Measurements from ENCODE around the gene ANKRD39.

Gene ANKRD39

DNA sequence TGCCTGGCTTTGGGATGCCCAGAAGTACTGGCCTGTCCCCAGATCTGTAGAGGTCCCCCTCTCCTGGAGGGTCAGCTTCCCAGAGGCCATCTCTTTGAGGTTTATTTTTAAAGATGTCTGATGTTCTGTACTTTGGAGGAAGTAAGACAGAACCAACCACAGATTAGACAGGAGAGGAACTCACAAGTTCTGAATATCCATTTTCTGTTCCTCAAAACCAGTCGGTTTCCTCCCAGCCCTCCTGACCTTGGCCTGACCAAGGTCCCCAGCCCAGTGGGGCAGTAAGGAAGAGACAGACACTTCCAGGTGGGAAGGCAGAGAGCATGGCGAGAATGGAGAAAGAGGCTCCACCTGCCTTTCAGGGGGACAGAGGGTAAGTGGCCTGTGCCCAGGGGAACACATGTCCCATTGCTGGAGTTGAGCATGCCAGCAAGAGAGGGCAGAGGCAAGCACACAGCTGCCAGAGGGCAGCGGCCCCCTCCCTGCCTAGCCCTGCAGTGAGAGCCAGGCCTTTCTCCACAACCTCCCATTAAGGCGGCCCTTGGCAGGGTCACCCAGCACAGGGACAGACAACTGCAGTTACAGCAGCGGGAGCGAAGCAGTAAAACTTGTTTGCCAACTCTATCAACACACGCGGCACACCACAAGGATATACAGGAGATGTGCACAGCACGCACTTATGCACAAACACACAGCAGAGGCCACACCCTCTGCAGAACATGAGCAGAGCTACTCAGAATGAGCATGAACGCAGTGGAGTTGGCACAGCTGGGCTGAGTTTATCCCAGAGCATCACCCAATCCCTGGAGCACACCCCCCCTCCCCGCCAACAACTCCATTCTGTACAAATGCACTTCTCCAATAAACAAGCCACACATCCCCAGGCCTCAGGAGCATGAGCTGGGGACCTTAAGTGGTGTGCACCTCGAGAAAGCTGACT is 30.5 kb upstream of the ANKRD39 start:
- Histone ChIP-seq H3K27me3 (ENCODE audit: control insufficient read depth in 1 of 2, insufficient read depth in 2 of 2, low read length in 2 of 2) (no peaks in the 10 kb centered on the region), H3K9ac (ENCODE audit: low read depth in 1 of 2, low read length in 2 of 2) (no peak overlapping the region), H3K27ac (ENCODE audit: low read depth, low read length) (no peak overlapping the region), H3K9me3 (ENCODE audit: control insufficient read depth in 1 of 2, low read length in 2 of 2) (no peaks in the 10 kb centered on the region), H3K4me1 (ENCODE audit: control insufficient read depth in 1 of 2, insufficient read depth in 2 of 2, low read length in 2 of 2) (peaks cover 31 to 39% of the 10 kb centered on the region in 2 donors), H3K4me3 (ENCODE audit: low read depth in 1 of 2, low read length in 2 of 2) (no peak overlapping the region), H3K36me3 (ENCODE audit: control insufficient read depth in 1 of 2, insufficient read depth in 2 of 2, low read length in 2 of 2) (no peaks in the 10 kb centered on the region)

DNA sequence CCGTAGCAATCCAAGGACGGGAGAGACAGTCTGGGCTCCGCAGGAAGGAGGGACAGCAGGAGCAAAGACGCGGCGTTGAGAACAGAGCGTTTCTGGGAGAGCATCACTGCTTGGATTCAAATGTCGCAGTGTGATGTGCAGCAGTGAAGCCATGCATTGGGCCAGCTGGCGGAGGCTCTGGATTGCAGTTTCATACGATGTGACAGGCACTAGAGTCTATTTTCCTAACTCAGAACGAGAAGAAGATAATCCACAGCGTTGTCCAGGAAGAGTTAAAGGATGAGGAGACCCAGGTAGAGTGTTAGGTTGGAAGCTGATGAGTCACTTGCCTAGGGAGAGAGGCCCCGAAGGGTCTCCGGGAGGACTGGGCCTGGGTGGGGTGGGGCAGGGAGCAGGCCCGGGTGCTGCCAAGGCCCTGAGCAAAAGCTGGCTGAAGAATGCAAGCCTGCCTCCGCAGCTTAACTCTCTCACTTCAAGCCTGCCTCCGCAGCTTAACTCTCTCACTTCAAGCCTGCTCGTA is 29.7 kb upstream of the ANKRD39 start:
- no peaks in the 10 kb centered on the region for H3K36me3 ChIP-seq (ENCODE audit: control insufficient read depth in 1 of 2, insufficient read depth in 2 of 2, low read length in 2 of 2)
- peaks cover 31 to 39% of the 10 kb centered on the region in 2 donors for H3K4me1 ChIP-seq (ENCODE audit: control insufficient read depth in 1 of 2, insufficient read depth in 2 of 2, low read length in 2 of 2)
- no peak overlapping the region for H3K27ac ChIP-seq (ENCODE audit: low read depth, low read length)
- no peak overlapping the region for H3K4me3 ChIP-seq (ENCODE audit: low read depth in 1 of 2, low read length in 2 of 2)
- no peaks in the 10 kb centered on the region for H3K27me3 ChIP-seq (ENCODE audit: control insufficient read depth in 1 of 2, insufficient read depth in 2 of 2, low read length in 2 of 2)
- no peak overlapping the region for H3K9ac ChIP-seq (ENCODE audit: low read depth in 1 of 2, low read length in 2 of 2)
- no peaks in the 10 kb centered on the region for H3K9me3 ChIP-seq (ENCODE audit: control insufficient read depth in 1 of 2, low read length in 2 of 2)

DNA sequence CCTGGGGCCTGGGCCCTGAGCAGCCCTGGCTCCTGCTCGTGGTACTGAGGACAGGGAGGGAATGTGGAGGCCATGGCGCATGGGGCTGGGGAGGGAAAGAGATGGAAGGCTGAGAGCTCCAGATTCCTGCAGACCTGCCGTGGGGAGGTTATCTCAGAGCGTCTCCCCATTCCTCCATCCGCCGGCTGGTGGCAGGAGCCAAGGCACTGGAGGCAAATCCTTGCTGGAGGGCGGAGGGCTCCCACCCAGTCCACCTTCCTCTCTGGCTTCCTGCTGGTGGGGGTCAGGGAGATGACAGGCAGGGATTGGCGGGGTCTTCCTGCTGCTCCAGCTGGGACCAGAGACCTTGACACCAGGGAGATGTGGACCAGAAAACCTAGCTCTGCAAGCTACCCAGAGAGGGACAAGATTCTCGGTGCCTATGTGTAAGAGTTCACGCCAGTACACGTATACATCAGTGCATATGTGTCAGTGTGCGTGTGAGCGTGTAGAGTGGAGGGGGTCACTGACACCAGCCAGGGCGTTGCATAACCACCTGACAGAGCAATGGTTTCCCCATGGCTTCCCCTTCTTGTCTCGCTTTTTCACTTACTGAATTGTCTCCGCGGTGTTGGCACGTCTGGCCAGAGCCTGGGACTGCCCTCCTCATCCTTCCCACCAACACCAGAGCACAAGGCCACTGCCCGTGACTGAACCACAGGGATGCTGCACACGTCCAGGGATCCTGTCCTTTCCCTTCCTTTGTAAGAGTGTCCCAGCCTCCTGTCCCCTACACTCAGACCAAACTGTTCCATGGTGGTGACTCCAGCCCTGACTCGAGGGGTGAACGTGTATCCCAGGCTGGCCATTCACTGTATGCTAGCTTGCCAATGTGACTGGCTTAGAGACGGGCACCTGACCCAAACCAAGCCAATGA is 27.9 kb upstream of the ANKRD39 start:
- H3K27me3 ChIP-seq (ENCODE audit: control insufficient read depth in 1 of 2, insufficient read depth in 2 of 2, low read length in 2 of 2): no peaks in the 10 kb centered on the region
- peaks cover 19 to 29% of the 10 kb centered on the region in 2 donors for H3K4me1 ChIP-seq (ENCODE audit: control insufficient read depth in 1 of 2, insufficient read depth in 2 of 2, low read length in 2 of 2)
- H3K36me3 ChIP-seq (ENCODE audit: control insufficient read depth in 1 of 2, insufficient read depth in 2 of 2, low read length in 2 of 2): no peaks in the 10 kb centered on the region
- H3K27ac ChIP-seq (ENCODE audit: low read depth, low read length): no peak overlapping the region
- no peak overlapping the region for H3K9ac ChIP-seq (ENCODE audit: low read depth in 1 of 2, low read length in 2 of 2)
- H3K9me3 ChIP-seq (ENCODE audit: control insufficient read depth in 1 of 2, low read length in 2 of 2): no peaks in the 10 kb centered on the region
- no peak overlapping the region for H3K4me3 ChIP-seq (ENCODE audit: low read depth in 1 of 2, low read length in 2 of 2)

DNA sequence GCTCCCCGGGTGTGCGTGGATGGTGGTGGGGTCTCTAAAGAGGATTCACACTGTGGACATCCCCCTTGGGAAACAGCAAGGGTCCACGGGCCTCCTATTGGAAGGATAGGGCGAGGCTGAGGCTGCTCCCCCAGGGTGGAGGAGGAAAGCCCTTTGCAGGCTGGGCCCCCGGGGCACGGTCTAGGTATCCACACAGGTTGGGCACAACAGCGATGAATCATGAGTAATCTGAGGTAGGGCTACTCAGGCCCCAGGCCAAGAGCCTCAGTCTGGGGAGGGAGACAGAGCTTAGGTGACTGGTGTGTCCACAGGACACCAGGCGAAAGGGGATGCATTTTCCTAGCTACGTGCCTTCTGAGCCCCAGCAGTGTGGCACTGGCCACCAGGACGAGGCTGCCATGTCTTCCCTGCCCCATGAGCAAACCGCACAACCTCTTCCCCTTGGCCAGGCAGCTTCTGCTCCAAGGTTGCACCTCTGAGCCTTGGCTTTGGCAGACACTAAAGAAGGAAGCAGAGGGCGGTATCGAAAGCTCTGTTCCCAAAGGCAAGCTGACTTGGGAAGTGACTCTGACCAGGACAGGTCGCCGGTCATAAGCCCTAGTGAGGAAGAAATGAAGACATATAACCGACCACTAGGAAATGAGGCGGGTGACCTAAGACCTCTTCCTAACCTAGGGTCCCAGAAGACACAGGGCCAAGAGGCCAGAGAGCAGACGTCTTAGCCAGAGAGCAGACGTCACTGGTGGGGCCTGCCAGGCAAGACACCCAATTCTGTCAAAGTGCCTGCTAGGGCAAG is 26.7 kb upstream of the ANKRD39 start:
- peaks cover 17 to 27% of the 10 kb centered on the region in 2 donors for H3K4me1 ChIP-seq (ENCODE audit: control insufficient read depth in 1 of 2, insufficient read depth in 2 of 2, low read length in 2 of 2)
- H3K9ac ChIP-seq (ENCODE audit: low read depth in 1 of 2, low read length in 2 of 2): no peak overlapping the region
- H3K9me3 ChIP-seq (ENCODE audit: control insufficient read depth in 1 of 2, low read length in 2 of 2): no peaks in the 10 kb centered on the region
- H3K4me3 ChIP-seq (ENCODE audit: low read depth in 1 of 2, low read length in 2 of 2): no peak overlapping the region
- no peaks in the 10 kb centered on the region for H3K36me3 ChIP-seq (ENCODE audit: control insufficient read depth in 1 of 2, insufficient read depth in 2 of 2, low read length in 2 of 2)
- H3K27ac ChIP-seq (ENCODE audit: low read depth, low read length): no peak overlapping the region
- H3K27me3 ChIP-seq (ENCODE audit: control insufficient read depth in 1 of 2, insufficient read depth in 2 of 2, low read length in 2 of 2): no peaks in the 10 kb centered on the region

DNA sequence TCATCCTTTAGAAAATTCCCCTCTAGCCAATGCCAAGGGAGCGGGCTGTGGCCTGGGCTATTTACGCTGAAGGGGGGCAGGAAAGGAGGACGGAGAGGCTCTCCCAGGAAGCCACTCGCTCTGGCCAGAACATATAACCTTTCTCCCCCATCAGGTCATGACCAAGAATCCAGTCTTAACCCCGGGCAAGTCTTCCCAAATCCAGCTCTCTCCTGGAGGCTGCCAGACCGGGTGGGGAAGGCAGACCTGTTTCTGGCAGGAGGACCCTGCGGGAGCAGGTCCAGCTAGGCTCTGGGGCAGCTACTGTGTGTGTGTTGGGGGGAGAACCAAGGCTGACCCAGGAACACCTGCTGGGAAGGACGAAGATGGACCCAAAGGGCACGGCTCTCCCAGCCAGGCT is 25.5 kb upstream of the ANKRD39 start:
- no peak overlapping the region for H3K27ac ChIP-seq (ENCODE audit: low read depth, low read length)
- H3K36me3 ChIP-seq (ENCODE audit: control insufficient read depth in 1 of 2, insufficient read depth in 2 of 2, low read length in 2 of 2): no peaks in the 10 kb centered on the region
- H3K4me3 ChIP-seq (ENCODE audit: low read depth in 1 of 2, low read length in 2 of 2): no peak overlapping the region
- peaks cover 13 to 19% of the 10 kb centered on the region in 2 donors for H3K4me1 ChIP-seq (ENCODE audit: control insufficient read depth in 1 of 2, insufficient read depth in 2 of 2, low read length in 2 of 2)
- no peak overlapping the region for H3K9ac ChIP-seq (ENCODE audit: low read depth in 1 of 2, low read length in 2 of 2)
- H3K9me3 ChIP-seq (ENCODE audit: control insufficient read depth in 1 of 2, low read length in 2 of 2): no peaks in the 10 kb centered on the region
- no peaks in the 10 kb centered on the region for H3K27me3 ChIP-seq (ENCODE audit: control insufficient read depth in 1 of 2, insufficient read depth in 2 of 2, low read length in 2 of 2)

DNA sequence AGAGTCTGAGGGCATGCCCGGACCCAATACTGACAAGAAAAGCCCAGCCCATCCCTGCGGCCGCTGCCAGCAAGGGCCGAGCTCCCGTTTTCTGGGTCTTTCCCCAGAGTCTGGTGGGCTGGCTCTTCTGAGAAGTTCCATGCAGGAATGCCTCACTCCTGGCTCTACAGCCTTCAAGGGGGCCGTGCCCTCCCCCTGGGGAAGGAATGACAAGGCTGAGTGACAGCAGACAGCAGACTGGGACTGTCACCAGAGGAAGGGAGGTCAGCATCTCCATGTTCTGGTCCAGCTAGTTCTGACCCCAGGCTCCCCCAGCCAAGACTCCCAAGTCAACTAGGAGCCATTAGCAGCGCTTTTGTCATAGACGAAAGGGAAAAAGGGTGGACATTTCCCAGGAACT is 25.1 kb upstream of the ANKRD39 start:
- Histone ChIP-seq H3K27me3 (ENCODE audit: control insufficient read depth in 1 of 2, insufficient read depth in 2 of 2, low read length in 2 of 2) (no peaks in the 10 kb centered on the region), H3K9me3 (ENCODE audit: control insufficient read depth in 1 of 2, low read length in 2 of 2) (no peaks in the 10 kb centered on the region), H3K4me3 (ENCODE audit: low read depth in 1 of 2, low read length in 2 of 2) (no peak overlapping the region), H3K9ac (ENCODE audit: low read depth in 1 of 2, low read length in 2 of 2) (no peak overlapping the region), H3K36me3 (ENCODE audit: control insufficient read depth in 1 of 2, insufficient read depth in 2 of 2, low read length in 2 of 2) (no peaks in the 10 kb centered on the region), H3K27ac (ENCODE audit: low read depth, low read length) (no peak overlapping the region), H3K4me1 (ENCODE audit: control insufficient read depth in 1 of 2, insufficient read depth in 2 of 2, low read length in 2 of 2) (peaks cover 9 to 15% of the 10 kb centered on the region in 2 donors)

DNA sequence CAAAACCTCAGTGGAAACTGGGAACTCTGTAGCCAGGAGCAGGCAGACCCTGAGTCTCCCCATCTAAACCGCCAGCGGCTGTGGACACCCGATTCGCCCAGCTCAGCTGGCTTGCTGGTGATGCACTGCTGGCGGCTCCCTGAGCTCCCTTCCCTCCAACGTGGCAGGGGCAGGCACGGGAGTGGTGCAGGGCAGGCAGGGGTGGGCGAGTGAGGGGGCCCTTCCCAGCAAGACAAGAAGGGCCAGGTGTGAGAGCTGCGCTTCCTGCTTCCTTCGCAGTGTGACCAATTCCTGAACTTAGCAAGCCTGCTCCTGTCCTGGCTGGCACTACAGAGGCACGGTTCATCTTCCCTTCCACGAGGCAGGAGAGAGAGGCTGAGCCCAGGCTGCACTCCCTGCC is 24.4 kb upstream of the ANKRD39 start:
- Histone ChIP-seq H3K9ac (ENCODE audit: low read depth in 1 of 2, low read length in 2 of 2) (no peak overlapping the region), H3K36me3 (ENCODE audit: control insufficient read depth in 1 of 2, insufficient read depth in 2 of 2, low read length in 2 of 2) (no peaks in the 10 kb centered on the region), H3K27me3 (ENCODE audit: control insufficient read depth in 1 of 2, insufficient read depth in 2 of 2, low read length in 2 of 2) (no peaks in the 10 kb centered on the region), H3K4me1 (ENCODE audit: control insufficient read depth in 1 of 2, insufficient read depth in 2 of 2, low read length in 2 of 2) (peaks cover 8 to 9% of the 10 kb centered on the region in 2 donors), H3K9me3 (ENCODE audit: control insufficient read depth in 1 of 2, low read length in 2 of 2) (no peaks in the 10 kb centered on the region), H3K4me3 (ENCODE audit: low read depth in 1 of 2, low read length in 2 of 2) (no peak overlapping the region), H3K27ac (ENCODE audit: low read depth, low read length) (no peak overlapping the region)

DNA sequence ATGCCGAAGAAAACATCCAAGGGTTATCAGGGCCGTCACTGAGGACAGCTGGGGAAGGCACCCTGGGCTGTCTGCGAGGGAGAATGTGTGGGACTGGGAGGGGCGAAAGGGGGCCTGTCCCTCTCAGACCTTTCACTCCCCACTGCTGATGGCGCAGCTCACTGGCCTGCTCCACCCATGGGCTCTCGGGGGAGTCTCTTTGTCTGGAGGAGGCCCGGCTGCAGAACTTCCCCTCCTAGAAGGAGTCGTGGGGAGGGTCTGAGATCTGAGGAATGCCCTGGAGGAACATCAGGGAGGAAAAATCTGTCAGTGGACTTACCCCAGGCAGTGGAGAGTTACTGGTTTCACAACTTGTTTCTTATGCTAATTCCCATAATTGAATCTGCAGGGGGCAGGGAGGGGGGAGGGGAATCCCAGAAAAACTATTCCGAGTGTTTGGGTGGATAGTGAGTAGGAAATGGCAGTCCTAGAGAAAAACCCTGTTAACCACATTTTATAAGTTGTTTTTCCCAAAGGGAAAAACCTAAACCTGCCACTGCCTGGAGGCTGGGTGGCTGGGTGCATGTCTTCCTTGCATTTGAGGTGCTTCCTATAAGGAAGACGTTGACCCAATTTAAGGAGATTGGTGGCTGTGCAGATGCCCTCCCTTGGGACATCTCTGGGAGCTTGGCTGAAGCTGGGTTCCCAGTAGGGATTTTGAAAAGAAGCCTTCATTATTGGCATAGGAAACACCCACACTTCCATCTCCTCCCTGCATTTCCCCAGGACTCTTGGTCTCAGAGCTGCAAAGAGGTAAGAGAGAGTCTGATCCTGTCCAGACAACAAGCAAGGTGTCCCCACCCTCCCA is 23.8 kb upstream of the ANKRD39 start:
- Histone ChIP-seq H3K4me3 (ENCODE audit: low read depth in 1 of 2, low read length in 2 of 2) (no peak overlapping the region), H3K4me1 (ENCODE audit: control insufficient read depth in 1 of 2, insufficient read depth in 2 of 2, low read length in 2 of 2) (peaks cover 6 to 8% of the 10 kb centered on the region in 2 donors), H3K27me3 (ENCODE audit: control insufficient read depth in 1 of 2, insufficient read depth in 2 of 2, low read length in 2 of 2) (no peaks in the 10 kb centered on the region), H3K27ac (ENCODE audit: low read depth, low read length) (no peak overlapping the region), H3K9ac (ENCODE audit: low read depth in 1 of 2, low read length in 2 of 2) (peak overlapping the region in 1 of 2 donors; percentile 10), H3K9me3 (ENCODE audit: control insufficient read depth in 1 of 2, low read length in 2 of 2) (no peaks in the 10 kb centered on the region), H3K36me3 (ENCODE audit: control insufficient read depth in 1 of 2, insufficient read depth in 2 of 2, low read length in 2 of 2) (no peaks in the 10 kb centered on the region)

DNA sequence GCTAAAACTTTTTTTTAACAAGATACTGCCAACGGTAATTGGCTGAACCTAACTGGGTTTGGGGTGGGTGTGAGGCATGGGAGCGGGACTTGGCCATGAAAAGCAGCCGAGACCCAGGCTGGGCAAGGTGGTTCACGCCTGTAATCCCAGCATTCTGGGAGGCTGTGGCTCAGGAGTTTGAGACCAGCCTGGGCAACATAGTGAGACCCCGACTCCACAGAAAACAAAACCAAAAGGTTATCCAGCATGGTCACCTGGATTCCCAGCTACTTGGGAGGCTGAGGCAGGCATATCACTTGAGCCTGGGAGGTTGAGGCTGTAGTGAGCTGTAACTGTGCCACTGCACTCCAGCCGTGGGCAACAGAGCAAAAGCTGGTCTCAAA is 23.1 kb upstream of the ANKRD39 start:
- Histone ChIP-seq H3K27me3 (ENCODE audit: control insufficient read depth in 1 of 2, insufficient read depth in 2 of 2, low read length in 2 of 2) (no peaks in the 10 kb centered on the region), H3K4me1 (ENCODE audit: control insufficient read depth in 1 of 2, insufficient read depth in 2 of 2, low read length in 2 of 2) (peaks cover under 1 to 6% of the 10 kb centered on the region in 2 donors), H3K9ac (ENCODE audit: low read depth in 1 of 2, low read length in 2 of 2) (no peak overlapping the region), H3K4me3 (ENCODE audit: low read depth in 1 of 2, low read length in 2 of 2) (no peak overlapping the region), H3K9me3 (ENCODE audit: control insufficient read depth in 1 of 2, low read length in 2 of 2) (no peaks in the 10 kb centered on the region), H3K27ac (ENCODE audit: low read depth, low read length) (no peak overlapping the region), H3K36me3 (ENCODE audit: control insufficient read depth in 1 of 2, insufficient read depth in 2 of 2, low read length in 2 of 2) (no peaks in the 10 kb centered on the region)
